Measurements from ENCODE around the gene FKBP5. TPM values are rescaled to one million over a fixed set of nuclear protein-coding genes. Genes with fewer than 3 reads are reported as not detected.

FKBP5 gene
- total RNA-seq, 2 donors from 2014 or later: 133 to 138 TPM

GRCh38 chr6:35586542-35586941 is 102.2 kb downstream of the FKBP5 start:
- H3K27me3 ChIP-seq: no peaks in the 10 kb centered on the region
- H3K27ac ChIP-seq: no peak overlapping the region
- peaks cover 43% of the 10 kb centered on the region for H3K4me1 ChIP-seq
- intact Hi-C loops (cut with DNase I): loop anchor here (10.0 kb wide), 1 partner anchor 48 kb away; no protein-coding TSS in a partner anchor
- ATAC-seq (no peak), DNase-seq (no peak)
- H3K9me3 ChIP-seq: no peaks in the 10 kb centered on the region
- H3K4me3 ChIP-seq: no peak overlapping the region
- H3K36me3 ChIP-seq (replicated peaks in 1 of 2; ENCODE audit: insufficient read depth in 1 of 2, low read depth in 2 of 2): peaks cover 12 to 15% of the 10 kb centered on the region in 2 donors
- TF ChIP-seq CTCF (IDR thresholded peaks at IDR 0.05) (no peak), POLR2A (IDR thresholded peaks at IDR 0.05) (no peak)

DNA sequence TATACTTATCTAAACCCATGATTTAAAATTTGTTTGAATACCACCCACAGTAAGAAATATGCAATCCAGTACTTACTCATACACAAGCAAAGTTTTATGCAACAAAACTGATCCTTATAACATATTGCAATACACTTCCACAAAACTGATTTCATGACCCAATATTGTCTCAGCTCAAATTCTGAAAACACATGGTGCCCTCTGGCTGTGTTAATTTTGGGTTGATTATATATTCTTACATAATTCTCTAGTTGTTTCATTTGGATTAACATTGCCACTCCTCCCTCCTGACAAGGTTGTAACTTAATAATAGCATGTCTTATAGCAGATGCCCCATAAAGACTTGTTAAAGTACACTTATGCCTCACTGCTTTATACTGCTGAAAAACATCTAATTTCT is 103.1 kb downstream of the FKBP5 start:
- intact Hi-C loops (cut with DNase I): loop anchor here (10.0 kb wide), 1 partner anchor 49 kb away; no protein-coding TSS in a partner anchor
- ATAC-seq (no peak), DNase-seq (no peak)
- Histone ChIP-seq H3K4me3 (no peak overlapping the region), H3K27ac (no peak overlapping the region), H3K4me1 (peaks cover 34% of the 10 kb centered on the region), H3K36me3 (replicated peaks in 1 of 2; ENCODE audit: insufficient read depth in 1 of 2, low read depth in 2 of 2) (peaks cover 12 to 15% of the 10 kb centered on the region in 2 donors), H3K27me3 (no peaks in the 10 kb centered on the region), H3K9me3 (no peaks in the 10 kb centered on the region)
- TF ChIP-seq POLR2A (IDR thresholded peaks at IDR 0.05): no peak
- no peak for TF ChIP-seq CTCF (IDR thresholded peaks at IDR 0.05)

DNA sequence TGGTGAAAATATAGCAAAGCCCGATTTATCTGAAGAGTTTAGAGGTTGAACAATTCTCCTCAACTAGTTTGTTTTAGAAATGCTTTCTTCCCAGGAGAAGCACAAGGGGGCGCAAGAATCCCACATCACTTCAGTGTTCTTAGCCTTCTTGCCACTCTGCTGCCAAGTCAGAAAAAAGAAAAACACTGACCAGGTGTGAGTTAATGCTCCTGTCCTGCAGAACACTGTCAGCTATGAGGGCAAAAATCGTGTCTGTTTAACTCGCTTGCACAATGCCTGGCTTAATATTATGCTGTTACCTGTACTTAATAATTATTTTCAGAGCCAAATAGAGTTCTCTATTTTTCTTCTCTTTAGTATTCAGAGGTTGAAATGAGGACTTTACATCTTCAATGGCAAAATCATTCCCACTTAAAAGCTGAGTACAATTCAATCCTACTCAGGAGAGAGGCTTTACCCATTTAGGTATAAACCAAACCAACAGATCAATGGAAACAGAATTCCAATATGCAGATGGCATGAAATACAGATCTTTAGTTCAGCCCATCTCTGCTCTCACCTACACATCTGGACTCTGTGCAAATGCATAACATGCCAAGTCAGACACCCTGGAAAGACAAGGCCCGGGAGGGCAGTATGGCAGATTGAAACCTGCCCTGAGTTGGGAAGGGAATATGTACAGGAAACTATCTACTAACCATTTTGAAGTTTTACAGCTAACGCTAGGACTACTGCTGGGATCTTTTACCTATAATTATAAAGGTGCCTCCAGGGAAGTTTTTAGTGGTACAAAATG is 104.6 kb downstream of the FKBP5 start:
- no peaks in the 10 kb centered on the region for H3K27me3 ChIP-seq
- intact Hi-C loops (cut with DNase I): loop anchor here (5.0 to 10.0 kb wide), 2 partner anchors 51 to 153 kb away; partner anchors contain the start of gene ARMC12
- no peak overlapping the region for H3K4me3 ChIP-seq
- 22 to 25% methylated on average over 6 of the region's 6 CpGs for WGBS, 2 donors
- no peaks in the 10 kb centered on the region for H3K9me3 ChIP-seq
- H3K27ac ChIP-seq: peak overlapping the region in 2 of 4 donors; percentile 5 to 14
- ATAC-seq (peak; percentile 79), DNase-seq (peak; percentile 77 to 84 (median 81))
- H3K36me3 ChIP-seq (replicated peaks in 1 of 2; ENCODE audit: insufficient read depth in 1 of 2, low read depth in 2 of 2): peaks cover 7 to 15% of the 10 kb centered on the region in 2 donors
- TF ChIP-seq POLR2A (IDR thresholded peaks at IDR 0.05) (no peak), CTCF (IDR thresholded peaks at IDR 0.05) (peak; percentile 41 to 90 (median 75))
- peaks cover 19% of the 10 kb centered on the region for H3K4me1 ChIP-seq

DNA sequence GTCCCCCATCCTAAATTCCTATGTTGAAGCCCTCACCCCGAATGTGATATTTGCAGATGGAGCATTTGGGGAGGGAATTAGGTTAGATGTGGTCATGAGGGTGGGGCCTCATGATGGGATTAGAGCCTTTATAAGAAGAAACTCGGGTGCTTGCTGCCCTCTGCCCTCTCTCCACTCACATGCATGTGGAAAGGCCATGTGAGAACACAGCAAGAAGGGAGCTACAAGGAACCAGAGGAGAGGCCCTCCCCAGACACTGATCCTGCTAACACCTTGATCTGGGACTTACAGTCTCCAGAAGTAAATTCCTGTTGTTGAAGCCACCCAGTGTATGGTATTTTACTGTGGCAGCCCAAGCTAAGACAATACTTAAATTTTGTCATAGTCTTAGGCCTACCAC is 106.4 kb downstream of the FKBP5 start:
- ATAC-seq (no peak), DNase-seq (no peak)
- Histone ChIP-seq H3K27me3 (no peaks in the 10 kb centered on the region), H3K9me3 (no peaks in the 10 kb centered on the region), H3K36me3 (replicated peaks in 1 of 2; ENCODE audit: insufficient read depth in 1 of 2, low read depth in 2 of 2) (peaks cover 11 to 14% of the 10 kb centered on the region in 2 donors), H3K4me3 (no peak overlapping the region), H3K27ac (no peak overlapping the region), H3K4me1 (peaks cover 15% of the 10 kb centered on the region)
- intact Hi-C loops (cut with DNase I): loop anchor here (5.0 to 10.0 kb wide), 2 partner anchors 52 to 155 kb away; partner anchors contain the start of gene ARMC12
- 39 to 58% methylated on average over 2 of the region's 2 CpGs for WGBS, 2 donors
- TF ChIP-seq POLR2A (IDR thresholded peaks at IDR 0.05) (no peak), CTCF (IDR thresholded peaks at IDR 0.05) (no peak)
